ENCODE data around the gene GNG10. TPM values are rescaled to one million over a fixed set of nuclear protein-coding genes. Genes with fewer than 3 reads are reported as not detected.
A peak's percentile ranks its signal among the peaks of the same experiment; 100 is the strongest.

GNG10 gene
- total RNA-seq, 2 experiments from 2014 or later, result 14.3 to 17.2 TPM

DNA sequence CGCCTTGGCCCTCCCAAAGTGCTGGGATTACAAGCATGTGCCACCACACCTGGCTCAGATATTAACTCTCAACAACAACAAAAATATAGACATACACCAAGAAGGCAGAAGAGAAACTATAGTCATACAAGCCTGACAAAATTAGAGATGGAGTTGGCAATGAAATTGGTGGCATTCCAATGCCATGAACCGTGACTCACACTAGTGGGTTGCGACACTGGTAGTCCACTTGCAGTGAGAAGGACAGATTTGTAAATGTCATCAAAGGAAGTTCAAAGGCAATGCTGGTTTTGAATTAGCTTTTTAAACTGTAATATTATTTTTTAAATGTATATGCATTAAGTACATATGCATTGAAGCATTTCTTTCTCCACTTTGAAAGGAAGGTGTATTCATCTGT lies 38.8 kb upstream of the GNG10 start:
- H3K27me3 Mint-ChIP-seq, result peaks cover 6% of the 10 kb centered on the region
- no peaks in the 10 kb centered on the region for H3K9me3 Mint-ChIP-seq
- TF ChIP-seq, protein P1, sequence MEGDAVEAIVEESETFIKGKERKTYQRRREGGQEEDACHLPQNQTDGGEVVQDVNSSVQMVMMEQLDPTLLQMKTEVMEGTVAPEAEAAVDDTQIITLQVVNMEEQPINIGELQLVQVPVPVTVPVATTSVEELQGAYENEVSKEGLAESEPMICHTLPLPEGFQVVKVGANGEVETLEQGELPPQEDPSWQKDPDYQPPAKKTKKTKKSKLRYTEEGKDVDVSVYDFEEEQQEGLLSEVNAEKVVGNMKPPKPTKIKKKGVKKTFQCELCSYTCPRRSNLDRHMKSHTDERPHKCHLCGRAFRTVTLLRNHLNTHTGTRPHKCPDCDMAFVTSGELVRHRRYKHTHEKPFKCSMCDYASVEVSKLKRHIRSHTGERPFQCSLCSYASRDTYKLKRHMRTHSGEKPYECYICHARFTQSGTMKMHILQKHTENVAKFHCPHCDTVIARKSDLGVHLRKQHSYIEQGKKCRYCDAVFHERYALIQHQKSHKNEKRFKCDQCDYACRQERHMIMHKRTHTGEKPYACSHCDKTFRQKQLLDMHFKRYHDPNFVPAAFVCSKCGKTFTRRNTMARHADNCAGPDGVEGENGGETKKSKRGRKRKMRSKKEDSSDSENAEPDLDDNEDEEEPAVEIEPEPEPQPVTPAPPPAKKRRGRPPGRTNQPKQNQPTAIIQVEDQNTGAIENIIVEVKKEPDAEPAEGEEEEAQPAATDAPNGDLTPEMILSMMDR (IDR thresholded peaks at IDR 0.05), result no peak
- DNase-seq (no peak), ATAC-seq (no peak)
- CTCF ChIA-PET, result no interaction called here
- H3K4me3 Mint-ChIP-seq, result no peak overlapping the region
- H3K36me3 Mint-ChIP-seq (ENCODE audit: low read depth), result no peaks in the 10 kb centered on the region
- intact Hi-C loops (cut with micrococcal nuclease), result no loop called here
- no peak overlapping the region for H3K27ac Mint-ChIP-seq
- POLR2A ChIA-PET, result no interaction called here
- H3K4me1 Mint-ChIP-seq (ENCODE audit: low read depth), result no peaks in the 10 kb centered on the region

DNA sequence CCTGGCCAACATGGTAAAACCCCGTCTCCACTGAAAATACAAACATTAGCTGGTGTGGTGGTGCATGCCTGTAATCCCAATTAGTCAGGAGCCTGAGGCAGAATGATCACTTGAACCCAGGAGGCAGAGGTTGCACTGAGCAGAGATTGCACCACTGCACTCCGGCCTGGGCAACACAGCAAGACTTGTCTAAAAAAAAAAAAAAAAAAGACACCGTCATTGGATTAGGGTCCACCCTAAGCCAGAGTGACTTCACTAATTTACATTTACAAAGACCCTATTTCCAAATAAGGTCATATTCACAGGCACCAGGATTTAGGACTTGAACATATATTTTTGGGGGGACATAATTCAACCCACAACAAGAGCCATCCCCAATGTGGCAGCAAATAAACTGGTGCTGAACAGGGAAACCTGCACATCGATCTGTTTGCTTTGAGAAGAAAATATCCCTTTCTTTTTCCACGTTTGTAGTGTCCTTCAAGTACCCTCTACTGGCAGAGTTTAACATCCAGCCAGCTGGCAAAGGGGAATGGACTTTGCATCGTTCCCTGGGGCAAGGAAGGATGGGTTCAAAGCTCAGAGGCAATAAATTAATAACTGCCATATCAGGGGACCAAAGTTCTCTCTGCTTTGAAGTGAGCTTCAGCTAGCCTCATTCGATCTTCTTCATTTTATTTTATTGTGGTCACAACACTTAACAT lies 34.0 kb upstream of the GNG10 start:
- no peak overlapping the region for H3K4me3 Mint-ChIP-seq
- POLR2A ChIA-PET, result no interaction called here
- intact Hi-C loops (cut with micrococcal nuclease), result loop anchor here (5.0 kb wide), 1 partner anchor 35 kb away; the partner anchor contains the start of gene GNG10
- DNase-seq (no peak), ATAC-seq (no peak)
- H3K27ac Mint-ChIP-seq, result no peak overlapping the region
- no peaks in the 10 kb centered on the region for H3K9me3 Mint-ChIP-seq
- H3K4me1 Mint-ChIP-seq (ENCODE audit: low read depth), result peaks cover 2% of the 10 kb centered on the region
- TF ChIP-seq, protein P1 (IDR thresholded peaks at IDR 0.05), result no peak
- H3K36me3 Mint-ChIP-seq (ENCODE audit: low read depth), result peaks cover 9% of the 10 kb centered on the region
- CTCF ChIA-PET, result interaction anchor here (1.2 kb wide), 1 partner anchor 37 kb away, joined by 3 read pairs; no protein-coding TSS in a partner anchor
- peaks cover 3% of the 10 kb centered on the region for H3K27me3 Mint-ChIP-seq

DNA sequence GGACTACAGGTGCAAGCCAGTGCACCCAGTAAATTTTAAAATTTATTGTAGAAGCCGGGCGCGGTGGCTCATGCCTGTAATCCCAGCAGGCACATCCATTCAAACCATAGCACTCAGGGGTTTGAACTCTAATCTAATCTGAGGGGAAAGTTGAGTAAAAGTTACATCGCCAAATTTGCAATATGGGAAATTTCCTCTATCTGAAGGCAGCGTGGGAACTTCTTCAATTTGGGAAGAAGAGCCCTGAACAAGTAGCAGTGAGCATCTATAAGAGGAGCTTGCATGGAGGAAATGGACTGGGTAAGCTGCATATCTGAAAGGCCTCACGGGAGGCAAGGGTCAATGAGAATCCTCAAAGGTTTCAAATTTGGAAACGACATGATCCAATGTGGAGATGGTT lies 33.0 kb upstream of the GNG10 start:
- peaks cover 19% of the 10 kb centered on the region for H3K36me3 Mint-ChIP-seq (ENCODE audit: low read depth)
- peaks cover 11% of the 10 kb centered on the region for H3K4me1 Mint-ChIP-seq (ENCODE audit: low read depth)
- TF ChIP-seq, protein P1 (IDR thresholded peaks at IDR 0.05), result no peak
- ATAC-seq (no peak), DNase-seq (no peak)
- no peaks in the 10 kb centered on the region for H3K9me3 Mint-ChIP-seq
- intact Hi-C loops (cut with micrococcal nuclease), result loop anchor here (5.0 kb wide), 1 partner anchor 34 kb away; the partner anchor contains the start of gene GNG10
- ChIA-PET POLR2A (no interaction called here), CTCF (interaction anchor here (0.9 kb wide), 1 partner anchor 30 kb away, joined by 3 read pairs; no protein-coding TSS in a partner anchor)
- no peaks in the 10 kb centered on the region for H3K27me3 Mint-ChIP-seq
- H3K4me3 Mint-ChIP-seq, result no peak overlapping the region
- H3K27ac Mint-ChIP-seq, result no peak overlapping the region

DNA sequence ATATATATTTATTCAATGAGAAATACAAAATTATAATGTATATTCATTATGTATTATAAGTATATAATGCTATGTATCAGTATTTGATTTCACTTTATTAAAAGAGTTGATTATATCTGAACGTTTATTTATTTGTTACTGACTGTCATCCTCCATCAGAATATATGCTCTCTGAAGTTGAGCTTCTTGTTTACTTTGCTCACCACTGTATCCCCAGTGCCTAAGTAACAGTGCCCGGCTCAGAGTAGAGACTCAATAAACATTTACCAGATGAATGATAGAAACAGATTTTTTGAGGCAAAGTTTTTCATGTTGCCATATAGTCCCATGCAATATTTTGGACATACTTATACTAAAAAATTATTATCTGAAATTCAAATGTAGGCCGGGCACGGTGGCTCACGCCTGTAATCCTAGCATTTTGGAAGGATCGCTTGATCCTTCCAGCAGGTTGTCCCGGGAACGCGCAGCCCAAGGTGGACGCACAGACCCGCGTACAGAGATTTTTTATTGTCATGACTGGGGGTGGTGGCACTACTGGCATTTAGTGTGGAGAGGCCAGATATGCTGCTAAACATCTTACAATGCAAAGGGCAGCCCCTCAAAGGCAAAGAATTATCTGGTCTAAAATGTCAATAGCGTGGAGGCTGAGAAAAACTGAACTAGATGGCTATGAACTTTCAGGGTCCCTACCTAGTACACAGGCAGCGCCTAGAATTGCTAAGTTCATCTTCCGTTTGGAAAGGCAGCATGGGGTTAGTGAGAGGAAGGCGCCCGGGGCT lies 31.0 kb upstream of the GNG10 start:
- H3K4me1 Mint-ChIP-seq (ENCODE audit: low read depth), result peaks cover 31% of the 10 kb centered on the region
- DNase-seq, result peak; percentile 4
- TF ChIP-seq, protein P1 (IDR thresholded peaks at IDR 0.05), result no peak
- H3K27me3 Mint-ChIP-seq, result no peaks in the 10 kb centered on the region
- H3K27ac Mint-ChIP-seq, result peak overlapping the region; percentile 85
- intact Hi-C loops (cut with micrococcal nuclease), result no loop called here
- H3K4me3 Mint-ChIP-seq, result peak overlapping the region; percentile 89
- CTCF ChIA-PET, result interaction anchor here (1.3 kb wide), 1 partner anchor 9 kb away, joined by 5 read pairs; no protein-coding TSS in a partner anchor
- POLR2A ChIA-PET, result interaction anchor here (1.2 to 1.3 kb wide), 2 partner anchors 24 to 32 kb away, joined by 3 read pairs; no protein-coding TSS in a partner anchor
- ATAC-seq, result peak; percentile 48
- H3K9me3 Mint-ChIP-seq, result no peaks in the 10 kb centered on the region
- peaks cover 37% of the 10 kb centered on the region for H3K36me3 Mint-ChIP-seq (ENCODE audit: low read depth)

DNA sequence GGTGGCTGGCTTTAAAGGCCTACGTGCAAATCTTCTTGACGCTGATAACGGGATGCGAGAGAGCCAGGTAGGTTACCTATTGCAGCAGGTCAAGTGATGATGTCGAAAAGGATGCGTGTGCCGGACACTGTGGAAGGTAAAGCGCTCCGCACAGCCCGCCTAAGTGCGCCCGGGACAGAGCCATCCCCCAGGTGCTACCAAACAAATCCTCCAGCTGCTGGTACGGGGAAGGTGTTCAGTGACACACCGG lies 30.5 kb upstream of the GNG10 start:
- peaks cover 36% of the 10 kb centered on the region for H3K4me1 Mint-ChIP-seq (ENCODE audit: low read depth)
- DNase-seq, result no peak
- POLR2A ChIA-PET, result interaction anchor here (1.0 to 1.7 kb wide), 4 partner anchors 25 to 31 kb away, joined by 3 to 7 read pairs (median 3); partner anchors contain the start of gene GNG10
- peaks cover 40% of the 10 kb centered on the region for H3K36me3 Mint-ChIP-seq (ENCODE audit: low read depth)
- CTCF ChIA-PET, result interaction anchor here (1.3 kb wide), 1 partner anchor 10 kb away, joined by 5 read pairs; no protein-coding TSS in a partner anchor
- H3K27me3 Mint-ChIP-seq, result no peaks in the 10 kb centered on the region
- peak overlapping the region; percentile 85 for H3K27ac Mint-ChIP-seq
- no peaks in the 10 kb centered on the region for H3K9me3 Mint-ChIP-seq
- peak overlapping the region; percentile 89 for H3K4me3 Mint-ChIP-seq
- no peak for ATAC-seq
- intact Hi-C loops (cut with micrococcal nuclease), result no loop called here
- TF ChIP-seq, protein P1 (IDR thresholded peaks at IDR 0.05), result no peak

Measured in activated CD8-positive, alpha-beta T cell treated with anti-CD3 and anti-CD28 coated beads for 36 hours (primary cell).